ENCODE results near the gene HSF4.

- TF ChIP-seq CTCF (conservative IDR thresholded peaks at IDR 0.05; ENCODE audit: low read length) = no peak
- no peak for TF ChIP-seq EZH2phosphoT487 (IDR thresholded peaks at IDR 0.05; ENCODE audit: borderline replicate concordance)
These were observed 19.3 kb downstream of the HSF4 start, which contains the start of gene MATCAP1 for GRCh38 chr16:67183627-67184452.

Data from Loucy (cell line).